H54 (cell line): ENCODE measurements around the gene VSIR.

Experiments used
- DNase-seq: peaks from one replicate; pipeline ENCODE4 v3.0.0; 2011; ENCODE audit warnings: low spot score, mixed read lengths; ENCODE audit not compliant: insufficient read length
- FAIRE-seq: peaks from 3 replicates; lab custom pipeline; 2011; peaks lifted over from hg19 to GRCh38; lab: Jason Lieb, UNC
- POLR2A ChIP-seq: IDR thresholded peaks from 2 replicates; pipeline ENCODE4 v1.6.1; 2011; ENCODE audit warnings: low read depth, mild to moderate bottlenecking, low read length

VSIR gene

GRCh38 chr10:71769279-71769823, 4.0 kb downstream of the VSIR start:
- TF ChIP-seq POLR2A, result no peak
- DNase-seq (no peak), FAIRE-seq (no peak)

GRCh38 chr10:71767420-71768035, 5.8 kb downstream of the VSIR start:
- FAIRE-seq (no peak), DNase-seq (peak; percentile 48)
- no peak for TF ChIP-seq POLR2A

GRCh38 chr10:71766717-71767419, 6.5 kb downstream of the VSIR start:
- DNase-seq (peak; percentile 97), FAIRE-seq (peak; percentile 96)
- TF ChIP-seq POLR2A, result no peak

GRCh38 chr10:71765906-71766716, 7.2 kb downstream of the VSIR start:
- DNase-seq, result no peak
- no peak for TF ChIP-seq POLR2A
- FAIRE-seq, result no peak

- 0 out of 2 replicates have a peak, but pooled peaks have one; percentile 4 for TF ChIP-seq POLR2A
- FAIRE-seq (no peak), DNase-seq (no peak)
These were observed 8.0 kb downstream of the VSIR start for GRCh38 chr10:71765176-71765904.

- FAIRE-seq (no peak), DNase-seq (no peak)
- no peak for TF ChIP-seq POLR2A
These were observed 9.8 kb downstream of the VSIR start for GRCh38 chr10:71763352-71764127.

- TF ChIP-seq POLR2A, result no peak
- DNase-seq, result no peak
- FAIRE-seq, result no peak
These were observed 11.0 kb downstream of the VSIR start for GRCh38 chr10:71762324-71762723.

- no peak for TF ChIP-seq POLR2A
- DNase-seq (no peak), FAIRE-seq (no peak)
These were observed 11.7 kb downstream of the VSIR start for GRCh38 chr10:71761541-71762113.

- TF ChIP-seq POLR2A, result no peak
- FAIRE-seq (peak; percentile 58), DNase-seq (no peak)
These were observed 12.2 kb downstream of the VSIR start for GRCh38 chr10:71761105-71761511.

GRCh38 chr10:71757399-71757922, 15.9 kb downstream of the VSIR start:
- no peak for TF ChIP-seq POLR2A
- no peak for FAIRE-seq
- no peak for DNase-seq

GRCh38 chr10:71756311-71757191, 16.8 kb downstream of the VSIR start:
- no peak for DNase-seq
- TF ChIP-seq POLR2A, result no peak
- FAIRE-seq, result no peak
